ENCODE data around the gene KCNH1. TPM values are rescaled to one million over a fixed set of nuclear protein-coding genes. Genes with fewer than 3 reads are reported as not detected.

Gene KCNH1
- total and polyA plus RNA-seq, 4 donors = not detected

- Histone ChIP-seq H3K4me3 (ENCODE audit: low read depth in 1 of 3, low read length in 3 of 3) (no peak overlapping the region), H3K27ac (ENCODE audit: low read depth in 1 of 2, low read length in 2 of 2) (no peak overlapping the region), H3K9ac (ENCODE audit: low read depth in 1 of 2, low read length in 2 of 2) (no peak overlapping the region), H3K27me3 (ENCODE audit: control insufficient read depth in 4 of 4, insufficient read depth in 4 of 4, low read length in 3 of 4) (no peaks in the 10 kb centered on the region), H3K9me3 (ENCODE audit: control insufficient read depth in 4 of 4, low read length in 3 of 4) (no peaks in the 10 kb centered on the region), H3K36me3 (ENCODE audit: control insufficient read depth in 4 of 4, insufficient read depth in 3 of 4, low read depth in 1 of 4, low read length in 3 of 4) (no peaks in the 10 kb centered on the region), H3K4me1 (ENCODE audit: control insufficient read depth in 4 of 4, insufficient read depth in 4 of 4, low read length in 3 of 4) (peaks cover 6 to 26% (median 22%) of the 10 kb centered on the region in 4 donors)
- no peak for TF ChIP-seq ZBTB33 (IDR thresholded peaks at IDR 0.05)
- TF ChIP-seq JUND (IDR thresholded peaks at IDR 0.05) = no peak
- TF ChIP-seq HNF4G (IDR thresholded peaks at IDR 0.05) = no peak
- no peak for TF ChIP-seq MAX (IDR thresholded peaks at IDR 0.05)
- TF ChIP-seq HNF4A (conservative IDR thresholded peaks at IDR 0.05) = no peak
- TF ChIP-seq YY1 (IDR thresholded peaks at IDR 0.05) = no peak
- TF ChIP-seq SP1 (IDR thresholded peaks at IDR 0.05) = no peak
- TF ChIP-seq RAD21 (IDR thresholded peaks at IDR 0.05) = no peak
- WGBS = 89% methylated on average over 2 of the region's 2 CpGs
- DNase-seq (ENCODE audit: low spot score) = no peak
Measured at GRCh38 chr1:210709701-210710100, 424.2 kb downstream of the KCNH1 start.

GRCh38 chr1:210707300-210708240, 426.4 kb downstream of the KCNH1 start:
- no peak for DNase-seq (ENCODE audit: low spot score)
- no peak overlapping the region for H3K4me3 ChIP-seq (ENCODE audit: low read depth in 1 of 3, low read length in 3 of 3)
- no peak for TF ChIP-seq FOXA1 (IDR thresholded peaks at IDR 0.05)
- TF ChIP-seq TAF1 (conservative IDR thresholded peaks at IDR 0.05) = no peak
- no peak for TF ChIP-seq FOXA2 (IDR thresholded peaks at IDR 0.05)
- peak in 1 of 2 donors; percentile 5 for TF ChIP-seq HNF4A (conservative IDR thresholded peaks at IDR 0.05)
- no peak for TF ChIP-seq ATF3 (IDR thresholded peaks at IDR 0.05)
- TF ChIP-seq MAX (IDR thresholded peaks at IDR 0.05) = no peak
- TF ChIP-seq EGR1 (IDR thresholded peaks at IDR 0.05; ENCODE audit: low read depth in 2 of 2) = no peak
- no peak for TF ChIP-seq YY1 (IDR thresholded peaks at IDR 0.05)
- TF ChIP-seq RXRA (IDR thresholded peaks at IDR 0.05) = peak in 1 of 2 donors; percentile 24
- TF ChIP-seq HNF4G (IDR thresholded peaks at IDR 0.05) = no peak
- no peak for TF ChIP-seq NR2F2 (IDR thresholded peaks at IDR 0.05)
- no peak for TF ChIP-seq GABPA (IDR thresholded peaks at IDR 0.05 in 1 of 2, conservative IDR thresholded peaks at IDR 0.05 in 1 of 2)
- no peak for TF ChIP-seq JUND (IDR thresholded peaks at IDR 0.05)
- H3K27me3 ChIP-seq (ENCODE audit: control insufficient read depth in 4 of 4, insufficient read depth in 4 of 4, low read length in 3 of 4) = no peaks in the 10 kb centered on the region
- H3K9ac ChIP-seq (ENCODE audit: low read depth in 1 of 2, low read length in 2 of 2) = no peak overlapping the region
- H3K4me1 ChIP-seq (ENCODE audit: control insufficient read depth in 4 of 4, insufficient read depth in 4 of 4, low read length in 3 of 4) = peaks cover 6 to 26% (median 22%) of the 10 kb centered on the region in 4 donors
- no peaks in the 10 kb centered on the region for H3K36me3 ChIP-seq (ENCODE audit: control insufficient read depth in 4 of 4, insufficient read depth in 3 of 4, low read depth in 1 of 4, low read length in 3 of 4)
- peak overlapping the region; percentile 0 to 74 for H3K27ac ChIP-seq (ENCODE audit: low read depth in 1 of 2, low read length in 2 of 2)
- no peaks in the 10 kb centered on the region for H3K9me3 ChIP-seq (ENCODE audit: control insufficient read depth in 4 of 4, low read length in 3 of 4)
- WGBS = 40% methylated on average over 7 of the region's 7 CpGs
